ENCODE results near the gene ZNF491. TPM values are rescaled to one million over a fixed set of nuclear protein-coding genes. Genes with fewer than 3 reads are reported as not detected.

The ZNF491 gene
- total RNA-seq, 2 donors from 2014 or later = 2.7 to 3.5 TPM

DNA sequence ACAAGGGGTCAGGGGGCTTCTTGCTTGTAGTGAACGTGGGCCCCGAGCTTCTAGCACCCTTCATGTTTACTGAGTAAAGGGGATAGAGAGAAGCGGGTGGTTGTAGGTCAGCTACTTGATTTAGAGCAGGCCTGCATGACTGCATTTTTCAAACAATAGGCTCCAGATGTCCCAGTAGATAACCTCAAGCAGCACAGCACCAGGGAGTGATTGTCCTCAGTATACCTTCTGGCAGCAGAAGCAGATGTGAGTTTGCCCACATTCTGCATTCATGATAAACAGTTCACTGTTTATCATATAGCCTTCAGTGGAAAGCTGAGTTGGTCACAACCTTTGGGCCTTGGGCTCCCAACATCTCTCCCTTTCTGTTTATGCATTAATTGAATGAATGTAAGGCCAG lies 55.0 kb downstream of the ZNF491 start:
- ATAC-seq (no peak), DNase-seq (no peak)
- intact Hi-C loops (cut with DNase I, micrococcal nuclease) = no loop called here

DNA sequence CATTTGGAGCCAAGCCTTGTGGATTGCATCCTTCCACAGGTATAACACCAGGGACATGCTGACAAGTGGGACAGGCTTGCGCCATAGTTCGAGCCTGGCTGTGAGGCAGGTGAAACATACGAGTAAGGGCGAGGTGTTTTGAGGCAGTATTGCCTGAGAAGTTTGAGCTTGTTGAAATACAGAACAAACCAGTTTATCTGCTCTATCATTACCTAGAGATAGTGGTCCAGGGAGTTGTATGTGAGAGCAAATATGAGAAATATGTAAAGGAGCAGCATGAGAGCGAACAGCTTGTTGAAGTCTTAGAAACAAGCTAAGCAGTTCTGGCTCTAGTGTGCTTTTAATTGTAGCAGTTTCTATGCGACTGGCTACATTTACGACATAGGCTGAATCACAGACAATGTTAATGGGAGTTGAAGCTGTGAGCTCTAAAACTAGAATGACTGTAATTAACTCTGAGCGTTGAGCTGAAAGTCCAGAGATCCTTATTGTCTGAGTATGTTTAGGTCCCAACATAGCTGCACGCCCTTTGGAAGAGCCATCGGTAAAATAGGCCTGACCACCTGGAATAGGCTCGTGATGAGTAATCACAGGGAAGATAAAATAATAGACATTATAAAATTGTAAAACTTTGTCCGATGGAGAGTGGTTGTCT lies 58.4 kb downstream of the ZNF491 start:
- peak; percentile 98 for ATAC-seq
- intact Hi-C loops (cut with DNase I, micrococcal nuclease) = no loop called here
- peak in 1 of 2 donors; percentile 17 for DNase-seq

Other genes with a start within 250 kb of the ZNF491 start
- gene ELOF1, start 239.3 kb upstream of the ZNF491 start, total RNA-seq = 10 to 100 TPM; 34.6 to 39.0 TPM
- gene ACP5, start 220.9 kb upstream of the ZNF491 start, total RNA-seq = 10 to 100 TPM; 22.6 to 26.8 TPM
- 1 to 10 TPM; 8.5 to 9.2 TPM for gene ZNF627, start 201.0 kb upstream of the ZNF491 start, total RNA-seq
- gene ZNF823, start 59.6 kb upstream of the ZNF491 start, total RNA-seq = 10 to 100 TPM; 13.6 to 16.1 TPM
- 1 to 10 TPM; 3.5 to 4.8 TPM for gene ZNF441, start 31.5 kb upstream of the ZNF491 start, total RNA-seq
- 10 to 100 TPM; 32.6 to 40.8 TPM for gene ZNF440, start 15.8 kb downstream of the ZNF491 start, total RNA-seq
- 10 to 100 TPM in 1 of 2 donors, 1 to 10 TPM in 1; 9.6 to 10.9 TPM for gene ZNF439, start 50.2 kb downstream of the ZNF491 start, total RNA-seq
- 10 to 100 TPM; 17.3 to 26.5 TPM for gene ZNF69, start 89.3 kb downstream of the ZNF491 start, total RNA-seq
- 10 to 100 TPM; 16.4 to 20.0 TPM for gene ZNF700, start 126.6 kb downstream of the ZNF491 start, total RNA-seq
- 1 to 10 TPM; 6.0 to 7.8 TPM for gene ZNF763, start 166.5 kb downstream of the ZNF491 start, total RNA-seq
- 1 to 10 TPM; 2.3 to 2.7 TPM for gene ZNF433, start 237.2 kb downstream of the ZNF491 start, total RNA-seq